Measurements from ENCODE around the gene PRELP. TPM values are rescaled to one million over a fixed set of nuclear protein-coding genes. Genes with fewer than 3 reads are reported as not detected.
A peak's percentile ranks its signal among the peaks of the same experiment; 100 is the strongest.

The PRELP gene
- total and polyA plus RNA-seq, 9 donors: 40.9 to 185 (median 97.8) TPM

- Histone ChIP-seq H3K9me3 (no peaks in the 10 kb centered on the region), H3K4me3 (no peak overlapping the region), H3K27me3 (no peaks in the 10 kb centered on the region), H3K27ac (peak overlapping the region; percentile 13 to 86), H3K36me3 (no peaks in the 10 kb centered on the region), H3K4me1 (ENCODE audit: insufficient read depth) (peaks cover 28% of the 10 kb centered on the region)
- intact Hi-C loops (cut with DNase I): no loop called here
- peak in 2 of 5 donors; percentile 32 to 33 for DNase-seq
- 81 to 87% (median 83%) methylated on average over 6 of the region's 6 CpGs for WGBS, 3 donors
- no peak for TF ChIP-seq CTCF (IDR thresholded peaks at IDR 0.05)
- no peak for TF ChIP-seq EP300 (IDR thresholded peaks at IDR 0.05)
Observed at GRCh38 chr1:203471841-203472240, 3.8 kb upstream of the PRELP start.

GRCh38 chr1:203473281-203473680 is 2.3 kb upstream of the PRELP start:
- Histone ChIP-seq H3K27me3 (no peaks in the 10 kb centered on the region), H3K4me3 (no peak overlapping the region), H3K27ac (peak overlapping the region; percentile 52 to 86), H3K4me1 (ENCODE audit: insufficient read depth) (peaks cover 25% of the 10 kb centered on the region), H3K9me3 (no peaks in the 10 kb centered on the region), H3K36me3 (no peaks in the 10 kb centered on the region)
- TF ChIP-seq EP300 (IDR thresholded peaks at IDR 0.05) (no peak), CTCF (IDR thresholded peaks at IDR 0.05) (no peak), POLR2A (IDR thresholded peaks at IDR 0.05) (no peak)
- intact Hi-C loops (cut with DNase I): no loop called here
- 9 to 21% (median 19%) methylated on average over 4 of the region's 4 CpGs for WGBS, 3 donors
- DNase-seq: peak in 4 of 5 donors; percentile 53 to 69 (median 60)

- Histone ChIP-seq H3K36me3 (no peaks in the 10 kb centered on the region), H3K27ac (peak overlapping the region; percentile 80 to 86), H3K4me3 (no peak overlapping the region), H3K4me1 (ENCODE audit: insufficient read depth) (peaks cover 23% of the 10 kb centered on the region), H3K27me3 (no peaks in the 10 kb centered on the region), H3K9me3 (no peaks in the 10 kb centered on the region)
- WGBS, 3 donors: 66 to 72% (median 71%) methylated on average over 9 of the region's 9 CpGs
- peak in 1 of 5 donors; percentile 39 for DNase-seq
- intact Hi-C loops (cut with DNase I): no loop called here
- TF ChIP-seq EP300 (IDR thresholded peaks at IDR 0.05) (no peak), CTCF (IDR thresholded peaks at IDR 0.05) (no peak), POLR2A (IDR thresholded peaks at IDR 0.05) (no peak)
Observed at GRCh38 chr1:203473781-203474305, 1.8 kb upstream of the PRELP start.

- peak overlapping the region; percentile 84 to 88 for H3K27ac ChIP-seq
- DNase-seq: peak in 1 of 5 donors; percentile 40
- 4 to 12% (median 10%) methylated on average over 9 of the region's 9 CpGs for WGBS, 3 donors
- peaks cover 30% of the 10 kb centered on the region for H3K4me1 ChIP-seq (ENCODE audit: insufficient read depth)
- peak overlapping the region; percentile 62 for H3K4me3 ChIP-seq
- TF ChIP-seq POLR2A (IDR thresholded peaks at IDR 0.05): no peak
- no peak for TF ChIP-seq CTCF (IDR thresholded peaks at IDR 0.05)
- TF ChIP-seq EP300 (IDR thresholded peaks at IDR 0.05): no peak
- H3K9me3 ChIP-seq: no peaks in the 10 kb centered on the region
- no peaks in the 10 kb centered on the region for H3K36me3 ChIP-seq
- H3K27me3 ChIP-seq: no peaks in the 10 kb centered on the region
- intact Hi-C loops (cut with DNase I): loop anchor here in 2 of 4 donors (5.0 kb wide), 1 partner anchor 34 kb away; no protein-coding TSS in a partner anchor
Observed at GRCh38 chr1:203476216-203476814, 709 bp downstream of the PRELP start.
